ENCODE measurements around the gene CBLC.

Gene CBLC

GRCh38 chr19:44807162-44807561, 29.5 kb downstream of the CBLC start:
- no peak for TF ChIP-seq ZFX (IDR thresholded peaks at IDR 0.05)
- TF ChIP-seq CTCF (conservative IDR thresholded peaks at IDR 0.05), result no peak
- H3K27ac ChIP-seq, result peak overlapping the region; percentile 61

GRCh38 chr19:44807652-44808462, 30.2 kb downstream of the CBLC start:
- TF ChIP-seq ZFX (IDR thresholded peaks at IDR 0.05) (no peak), CTCF (conservative IDR thresholded peaks at IDR 0.05) (peak; percentile 41)
- H3K27ac ChIP-seq, result peak overlapping the region; percentile 61

- peak within 1 kb of the TSS; percentile 61 for H3K27ac ChIP-seq
- TF ChIP-seq CTCF (conservative IDR thresholded peaks at IDR 0.05), result no peak
- no peak for TF ChIP-seq ZFX (IDR thresholded peaks at IDR 0.05)
Measured at GRCh38 chr19:44808463-44809371, 31.0 kb downstream of the CBLC start, which contains the start of gene BCAM. BCAM (plus strand) TSS chr19:44809103; CDS start chr19:44809125, 22 bp downstream.

GRCh38 chr19:44809577-44810233, 32.0 kb downstream of the CBLC start:
- H3K27ac ChIP-seq, result peak overlapping the region; percentile 61
- no peak for TF ChIP-seq ZFX (IDR thresholded peaks at IDR 0.05)
- no peak for TF ChIP-seq CTCF (conservative IDR thresholded peaks at IDR 0.05)

- TF ChIP-seq ZFX (IDR thresholded peaks at IDR 0.05), result no peak
- no peak overlapping the region for H3K27ac ChIP-seq
Measured at GRCh38 chr19:44810234-44811121, 32.8 kb downstream of the CBLC start.

- H3K27ac ChIP-seq, result no peak overlapping the region
- no peak for TF ChIP-seq CTCF (conservative IDR thresholded peaks at IDR 0.05)
- TF ChIP-seq ZFX (IDR thresholded peaks at IDR 0.05), result no peak
Measured at GRCh38 chr19:44811122-44811419, 33.4 kb downstream of the CBLC start.
